ENCODE data around the gene SSBP3.

DNA sequence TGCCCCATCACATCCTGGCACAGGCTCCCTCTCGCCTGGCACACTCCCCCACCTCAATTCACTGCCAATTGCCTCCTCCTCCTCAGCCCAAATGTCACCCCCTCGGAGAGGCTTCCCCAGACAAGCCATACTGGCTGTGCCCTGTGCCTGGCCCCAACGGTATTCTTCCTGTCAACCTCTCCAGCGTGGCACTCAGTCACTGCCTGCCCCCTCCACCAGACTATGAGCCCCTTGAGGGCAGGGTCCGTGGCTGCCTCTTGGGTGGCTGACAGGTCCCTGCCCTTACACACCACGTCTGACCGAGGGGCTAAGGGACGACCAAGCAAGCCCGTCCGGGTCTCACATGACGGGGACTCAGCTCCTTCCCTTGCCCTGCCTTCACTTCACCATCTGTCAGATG, 131.3 kb downstream of the SSBP3 start:
- TF ChIP-seq, protein P1, sequence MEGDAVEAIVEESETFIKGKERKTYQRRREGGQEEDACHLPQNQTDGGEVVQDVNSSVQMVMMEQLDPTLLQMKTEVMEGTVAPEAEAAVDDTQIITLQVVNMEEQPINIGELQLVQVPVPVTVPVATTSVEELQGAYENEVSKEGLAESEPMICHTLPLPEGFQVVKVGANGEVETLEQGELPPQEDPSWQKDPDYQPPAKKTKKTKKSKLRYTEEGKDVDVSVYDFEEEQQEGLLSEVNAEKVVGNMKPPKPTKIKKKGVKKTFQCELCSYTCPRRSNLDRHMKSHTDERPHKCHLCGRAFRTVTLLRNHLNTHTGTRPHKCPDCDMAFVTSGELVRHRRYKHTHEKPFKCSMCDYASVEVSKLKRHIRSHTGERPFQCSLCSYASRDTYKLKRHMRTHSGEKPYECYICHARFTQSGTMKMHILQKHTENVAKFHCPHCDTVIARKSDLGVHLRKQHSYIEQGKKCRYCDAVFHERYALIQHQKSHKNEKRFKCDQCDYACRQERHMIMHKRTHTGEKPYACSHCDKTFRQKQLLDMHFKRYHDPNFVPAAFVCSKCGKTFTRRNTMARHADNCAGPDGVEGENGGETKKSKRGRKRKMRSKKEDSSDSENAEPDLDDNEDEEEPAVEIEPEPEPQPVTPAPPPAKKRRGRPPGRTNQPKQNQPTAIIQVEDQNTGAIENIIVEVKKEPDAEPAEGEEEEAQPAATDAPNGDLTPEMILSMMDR (IDR thresholded peaks at IDR 0.05; ENCODE audit: insufficient read depth, low read length), result no peak
- TF ChIP-seq GABPA (IDR thresholded peaks at IDR 0.05; ENCODE audit: low read depth) (no peak), POLR2AphosphoS5 (IDR thresholded peaks at IDR 0.05; ENCODE audit: low read depth) (no peak)

Measured in HL-60 (cell line).